Fibroblast of upper back skin (primary cell): ENCODE measurements around the gene RPS19.

Experiments
- DNase-seq: peaks from one replicate; pipeline ENCODE4 v3.0.0-alpha.2; 2013

The RPS19 gene

GRCh38 chr19:41917676-41918075 lies 57.6 kb downstream of the RPS19 start:
- DNase-seq: no peak

- no peak for DNase-seq
Observed at GRCh38 chr19:41918095-41918494, 58.0 kb downstream of the RPS19 start.

- no peak for DNase-seq
Observed at GRCh38 chr19:41918653-41919244, 58.7 kb downstream of the RPS19 start.

- no peak for DNase-seq
Observed at GRCh38 chr19:41919948-41920712, 60.1 kb downstream of the RPS19 start.

GRCh38 chr19:41920882-41921576 lies 61.0 kb downstream of the RPS19 start:
- DNase-seq: no peak

- no peak for DNase-seq
Observed at GRCh38 chr19:41921577-41922576, 61.8 kb downstream of the RPS19 start.
